Upper lobe of left lung (tissue), 6 donors: ENCODE data around the gene RNF150. TPM values are rescaled to one million over a fixed set of nuclear protein-coding genes. Genes with fewer than 3 reads are reported as not detected.

Experiments used
- ATAC-seq, 2 donors: fragments of 200-7000 bp; cut with Tn5 transposase; one replicate each; pipeline ENCODE4 v1.9.1; 2022; ENCODE audit warnings: mild to moderate bottlenecking in 2 of 2, moderate library complexity in 2 of 2; ENCODE audit not compliant: low FRiP score in 2 of 2
- DNase-seq, 2 donors: peaks; one replicate each; pipeline ENCODE4 v3.0.0-alpha.2; 2019 to 2020
- H3K27ac ChIP-seq, 4 donors: fragments of 200-600 bp; sonication (generic); one replicate each; pipeline ENCODE4 v1.5.1; 2016 to 2019
- H3K27me3 ChIP-seq, 4 donors: fragments of 200-600 bp; sonication (generic); one replicate each; pipeline ENCODE4 v1.5.1; 2017 to 2019
- H3K36me3 ChIP-seq, 4 donors: fragments of 200-600 bp; sonication (generic); one replicate each; pipeline ENCODE4 v1.5.1; 2016 to 2019
- H3K4me1 ChIP-seq, 4 donors: fragments of 200-600 bp; sonication (generic); one replicate each; pipeline ENCODE4 v1.5.1; 2018 to 2019
- H3K4me3 ChIP-seq, 4 donors: fragments of 200-600 bp; sonication (generic); one replicate each; pipeline ENCODE4 v1.5.1; 2017 to 2019; ENCODE audit warnings: mild to moderate bottlenecking in 2 of 4, moderate library complexity in 1 of 4
- H3K9me3 ChIP-seq, 4 donors: fragments of 200-600 bp; sonication (generic); one replicate each; pipeline ENCODE4 v1.5.1; 2018 to 2019
- CTCF ChIP-seq, 6 experiments: fragments of 450-650 bp in 4 of 6; fragments of 200-600 bp in 2 of 6; sonication (generic) in 2 of 6; IDR thresholded peaks; one replicate each; pipeline ENCODE4 v1.5.1; 2016 to 2019; ENCODE audit warnings: antibody characterized with exemption in 6 of 6
- EP300 ChIP-seq, 4 donors: sonication (generic); formaldehyde crosslinking; IDR thresholded peaks; one replicate each; pipeline ENCODE4 v1.5.1; 2017; ENCODE audit warnings: antibody characterized with exemption in 4 of 4, control low read depth in 2 of 4
- POLR2A ChIP-seq, 4 donors: fragments of 450-650 bp; IDR thresholded peaks; one replicate each; pipeline ENCODE4 v1.5.1; 2016 to 2017; ENCODE audit warnings: antibody characterized with exemption in 4 of 4, mild to moderate bottlenecking in 2 of 4
- POLR2AphosphoS5 ChIP-seq, 2 donors: sonication (generic); formaldehyde crosslinking; IDR thresholded peaks; one replicate each; pipeline ENCODE4 v1.5.1; 2017; ENCODE audit warnings: antibody characterized with exemption in 2 of 2
- WGBS, 2 donors: methylation state at CpG; one replicate each; pipeline ENCODE4 v1.1.5; 2017 to 2018; 5-methylcytosine and 5-hydroxymethylcytosine counted together
- total RNA-seq, 6 donors: library from RNA; depleted of rRNA in 4 of 6; stranded (reverse); fragments of >200 nt in 4 of 6; gene quantifications; one replicate each; pipeline versions ENCODE4 v1.1.0 to v1.2.1, GENCODE V29; 2016 to 2021
- donor health status: DM: no; HTN: no; CAD: no; lungs with moderate emphysema.
- donor health status: DM: no; HTN: yes; CAD: no; lungs with severe emphysema.

RNF150 gene
- total RNA-seq, 6 donors from 2014 or later: 0.46 to 2.1 (median 1.4) TPM

GRCh38 chr4:141126769-141127168 is 6.5 kb downstream of the RNF150 start:
- Histone ChIP-seq H3K4me3 (no peak overlapping the region), H3K27ac (no peak overlapping the region), H3K36me3 (no peaks in the 10 kb centered on the region), H3K27me3 (peaks cover 0 to 3% (median 1%) of the 10 kb centered on the region in 4 donors), H3K9me3 (no peaks in the 10 kb centered on the region), H3K4me1 (peaks cover 0 to 2% (median 0%) of the 10 kb centered on the region in 4 donors)
- TF ChIP-seq CTCF (IDR thresholded peaks at IDR 0.05): no peak
- TF ChIP-seq POLR2AphosphoS5 (IDR thresholded peaks at IDR 0.05): no peak
- TF ChIP-seq EP300 (IDR thresholded peaks at IDR 0.05): no peak
- no peak for TF ChIP-seq POLR2A (IDR thresholded peaks at IDR 0.05)
- WGBS, 2 donors: 57 to 68% methylated on average over 4 of the region's 4 CpGs
- ATAC-seq (no peak), DNase-seq (no peak)

GRCh38 chr4:141124224-141124623 is 9.0 kb downstream of the RNF150 start:
- Histone ChIP-seq H3K27me3 (no peaks in the 10 kb centered on the region), H3K4me3 (no peak overlapping the region), H3K9me3 (no peaks in the 10 kb centered on the region), H3K4me1 (no peaks in the 10 kb centered on the region), H3K36me3 (no peaks in the 10 kb centered on the region), H3K27ac (no peak overlapping the region)
- ATAC-seq: no peak
- TF ChIP-seq POLR2A (IDR thresholded peaks at IDR 0.05): no peak
- TF ChIP-seq CTCF (IDR thresholded peaks at IDR 0.05): no peak
- no peak for TF ChIP-seq EP300 (IDR thresholded peaks at IDR 0.05)
- no peak for TF ChIP-seq POLR2AphosphoS5 (IDR thresholded peaks at IDR 0.05)
- no peak for DNase-seq
- WGBS, 2 donors: 91 to 92% methylated on average over 1 of the region's 1 CpG

- H3K4me3 ChIP-seq: no peak overlapping the region
- 57 to 74% methylated on average over 8 to 9 of the region's 9 CpGs for WGBS, 2 donors
- H3K4me1 ChIP-seq: no peaks in the 10 kb centered on the region
- H3K36me3 ChIP-seq: no peaks in the 10 kb centered on the region
- ATAC-seq (no peak), DNase-seq (no peak)
- H3K27ac ChIP-seq: no peak overlapping the region
- H3K9me3 ChIP-seq: no peaks in the 10 kb centered on the region
- TF ChIP-seq EP300 (IDR thresholded peaks at IDR 0.05) (no peak), POLR2A (IDR thresholded peaks at IDR 0.05) (no peak), CTCF (IDR thresholded peaks at IDR 0.05) (no peak), POLR2AphosphoS5 (IDR thresholded peaks at IDR 0.05) (no peak)
- H3K27me3 ChIP-seq: no peaks in the 10 kb centered on the region
Measured at GRCh38 chr4:141121768-141122454, 11.4 kb downstream of the RNF150 start.

- WGBS, 2 donors: 85 to 89% methylated on average over 1 of the region's 1 CpG
- ATAC-seq: peak in 1 of 2 donors; percentile 30
- no peaks in the 10 kb centered on the region for H3K4me1 ChIP-seq
- H3K4me3 ChIP-seq: no peak overlapping the region
- no peaks in the 10 kb centered on the region for H3K36me3 ChIP-seq
- H3K27me3 ChIP-seq: no peaks in the 10 kb centered on the region
- no peak for DNase-seq
- no peak overlapping the region for H3K27ac ChIP-seq
- TF ChIP-seq EP300 (IDR thresholded peaks at IDR 0.05): no peak
- no peak for TF ChIP-seq CTCF (IDR thresholded peaks at IDR 0.05)
- no peak for TF ChIP-seq POLR2A (IDR thresholded peaks at IDR 0.05)
- no peak for TF ChIP-seq POLR2AphosphoS5 (IDR thresholded peaks at IDR 0.05)
- no peaks in the 10 kb centered on the region for H3K9me3 ChIP-seq
Measured at GRCh38 chr4:141121101-141121500, 12.2 kb downstream of the RNF150 start.

GRCh38 chr4:141120036-141120593 is 13.2 kb downstream of the RNF150 start:
- H3K36me3 ChIP-seq: no peaks in the 10 kb centered on the region
- no peak for TF ChIP-seq CTCF (IDR thresholded peaks at IDR 0.05)
- TF ChIP-seq POLR2AphosphoS5 (IDR thresholded peaks at IDR 0.05): no peak
- TF ChIP-seq EP300 (IDR thresholded peaks at IDR 0.05): no peak
- TF ChIP-seq POLR2A (IDR thresholded peaks at IDR 0.05): no peak
- H3K27ac ChIP-seq: no peak overlapping the region
- 82% methylated on average over 5 of the region's 5 CpGs for WGBS, 2 donors
- H3K4me1 ChIP-seq: no peaks in the 10 kb centered on the region
- DNase-seq (no peak), ATAC-seq (no peak)
- no peak overlapping the region for H3K4me3 ChIP-seq
- H3K27me3 ChIP-seq: no peaks in the 10 kb centered on the region
- no peaks in the 10 kb centered on the region for H3K9me3 ChIP-seq
